Endothelial cell of umbilical vein (primary cell): ENCODE results near the gene COLGALT1. TPM values are rescaled to one million over a fixed set of nuclear protein-coding genes. Genes with fewer than 3 reads are reported as not detected.

Source experiments
- BruUV-seq: library from RNA; stranded (reverse); fragments of 400-500 nt; replicated peaks from 2 replicates; lab custom pipeline; 2021; lab: Mats Ljungman, UMichigan
- CTCF ChIA-PET: fragments of 300-600, 350-600 bp; sonication (Branson Sonifier 250); formaldehyde crosslinking; loops from one replicate; lab custom pipeline; 2021; ENCODE audit warnings: antibody characterized with exemption, inconsistent platforms; lab: Charles Lee
- POLR2A ChIA-PET: fragments of 300-600, 350-600 bp; sonication (Branson Sonifier 250); formaldehyde crosslinking; loops from one replicate; lab custom pipeline; 2021; ENCODE audit warnings: antibody characterized with exemption, inconsistent platforms; lab: Charles Lee
- DNase-seq: peaks from one replicate; pipeline ENCODE4 v3.0.0-alpha.2; 2011; ENCODE audit warnings: low read depth, low spot score
- FAIRE-seq: peaks from 2 replicates; lab custom pipeline; 2011; peaks lifted over from hg19 to GRCh38; lab: Jason Lieb, UNC
- H2AFZ ChIP-seq: 2 replicates; pipeline ENCODE4 v1.6.0; 2012; ENCODE audit warnings: low read depth, low read length, control low read depth, inconsistent platforms
- H3K27ac ChIP-seq: 2 replicates; pipeline ENCODE4 v1.5.1; 2011; ENCODE audit warnings: low read depth, mild to moderate bottlenecking, control low read depth, low read length, moderate library complexity; ENCODE audit not compliant: insufficient read depth
- H3K27me3 ChIP-seq, 2 experiments: 2 replicates each; pipeline versions ENCODE4 v1.6.0 to v1.6.1; 2011; ENCODE audit warnings: low read length in 2 of 2, mixed read lengths in 1 of 2; ENCODE audit not compliant: control insufficient read depth in 2 of 2, insufficient read depth in 2 of 2
- H3K36me3 ChIP-seq, 2 experiments: 2 replicates in 1 of 2; 3 replicates in 1 of 2; pipeline ENCODE4 v1.5.1; 2011; ENCODE audit warnings: low read length in 2 of 2, mild to moderate bottlenecking in 1 of 2, moderate library complexity in 1 of 2; ENCODE audit not compliant: control insufficient read depth in 2 of 2, insufficient read depth in 2 of 2; ENCODE audit errors: extremely low read depth in 1 of 2
- H3K4me1 ChIP-seq: 3 replicates; pipeline ENCODE4 v1.5.1; 2011; ENCODE audit warnings: mild to moderate bottlenecking, low read length; ENCODE audit not compliant: control insufficient read depth, insufficient read depth; ENCODE audit errors: extremely low read depth
- H3K4me2 ChIP-seq: 2 replicates; pipeline ENCODE4 v1.6.1; 2011; ENCODE audit warnings: low read length, control low read depth, mixed read lengths; ENCODE audit not compliant: insufficient read depth
- H3K4me3 ChIP-seq, 3 experiments: fragments of 200-600 bp in 1 of 3; sonication (generic), shearing (Covaris generic) in 1 of 3; replicated peaks in 1 of 3; 2 replicates each; pipeline ENCODE4 v1.5.1; 2011 to 2016; ENCODE audit warnings: control low read depth in 3 of 3, low read length in 3 of 3, mild to moderate bottlenecking in 2 of 3, inconsistent platforms in 1 of 3, low read depth in 1 of 3, moderate library complexity in 1 of 3; ENCODE audit not compliant: insufficient read depth in 1 of 3
- H3K79me2 ChIP-seq: 2 replicates; pipeline ENCODE4 v1.6.0; 2012; ENCODE audit warnings: low read length, inconsistent platforms; ENCODE audit not compliant: control insufficient read depth, insufficient read depth
- H3K9ac ChIP-seq: replicated peaks from 2 replicates; pipeline ENCODE3; 2011; ENCODE audit warnings: low read length, control low read depth; ENCODE audit not compliant: insufficient read depth; ENCODE audit errors: extremely low read depth
- H3K9me1 ChIP-seq: replicated peaks from 3 replicates; pipeline ENCODE4 v1.6.0; 2011; ENCODE audit warnings: mild to moderate bottlenecking, low read length; ENCODE audit not compliant: control insufficient read depth, insufficient read depth; ENCODE audit errors: extremely low read depth
- H3K9me3 ChIP-seq: replicated peaks from 2 replicates; pipeline ENCODE4 v1.5.1; 2012; ENCODE audit warnings: low read length, inconsistent platforms; ENCODE audit not compliant: control insufficient read depth, insufficient read depth
- H4K20me1 ChIP-seq: replicated peaks from 2 replicates; pipeline ENCODE3; 2011; ENCODE audit warnings: mild to moderate bottlenecking, low read length; ENCODE audit not compliant: control insufficient read depth, insufficient read depth; ENCODE audit errors: extremely low read depth
- EZH2 ChIP-seq: IDR thresholded peaks from 2 replicates; pipeline ENCODE4 v1.6.1; 2012; ENCODE audit warnings: borderline replicate concordance, low read depth, mild to moderate bottlenecking, moderate library complexity, low read length, inconsistent platforms; ENCODE audit not compliant: severe bottlenecking
- FOS ChIP-seq: IDR thresholded peaks from 2 replicates; pipeline ENCODE4 v1.6.1; 2011; ENCODE audit warnings: mild to moderate bottlenecking, low read length, moderate library complexity, borderline replicate concordance; ENCODE audit not compliant: insufficient read depth
- GATA2 ChIP-seq: IDR thresholded peaks from 2 replicates; pipeline ENCODE4 v1.7.0; 2011; ENCODE audit warnings: low read depth, mild to moderate bottlenecking, moderate library complexity, mixed read lengths, low read length; ENCODE audit not compliant: insufficient read length, insufficient read depth
- JUN ChIP-seq: IDR thresholded peaks from 2 replicates; pipeline ENCODE4 v1.6.1; 2011; ENCODE audit warnings: borderline replicate concordance, low read depth; ENCODE audit not compliant: insufficient read length, insufficient read depth
- MYC ChIP-seq: IDR thresholded peaks from one replicate; pipeline ENCODE4 v1.6.1; 2011; ENCODE audit warnings: mild to moderate bottlenecking, low read depth, low read length
- POLR2A ChIP-seq: IDR thresholded peaks from 2 replicates; pipeline ENCODE4 v1.6.1; 2012; ENCODE audit warnings: low read depth, mild to moderate bottlenecking, control low read depth, low read length
- POLR2AphosphoS5 ChIP-seq: IDR thresholded peaks from 2 replicates; pipeline ENCODE4 v1.6.1; 2012; ENCODE audit warnings: low read depth, mild to moderate bottlenecking, control low read depth, low read length, moderate library complexity; ENCODE audit not compliant: insufficient read depth
- dilution Hi-C: fragments of 300-500 bp; cut with MboI; formaldehyde crosslinking; loops from one replicate; pipeline ENCODE4 v1.15.0; 2019; ENCODE audit warnings: low sequenced_read_pairs; ENCODE audit not compliant: extremely low pct_ligation_motif_present
- intact Hi-C: fragments of 100-400 bp; cut with micrococcal nuclease; formaldehyde crosslinking; loops from one replicate; pipeline ENCODE4 v1.10.0; 2022
- polyA plus RNA-seq, 4 experiments: library from polyadenylated mRNA; depleted of rRNA in 3 of 4; stranded (reverse) in 3 of 4; unstranded in 1 of 4; fragments of >200 nt; gene quantifications; 2 replicates each; pipeline versions ENCODE4 v1.2.1 to v1.2.3, GENCODE V29; 2011 to 2012; ENCODE audit warnings: missing spikeins in 1 of 4
- total RNA-seq: library from RNA; stranded (reverse); gene quantifications from 2 replicates; pipeline ENCODE4 v1.2.3, GENCODE V29; 2021
- TF ChIP-seq, protein P1 (sequence below): IDR thresholded peaks from 2 replicates; pipeline ENCODE4 v1.6.1; 2011; ENCODE audit not compliant: insufficient read depth, insufficient read length
- TF ChIP-seq, protein P2 (sequence below), 2 donors: IDR thresholded peaks; 1 replicate in 1 of 2; 2 replicates in 1 of 2; pipeline ENCODE4 v1.5.1; 2011; ENCODE audit warnings: low read length in 2 of 2, mild to moderate bottlenecking in 2 of 2, moderate library complexity in 2 of 2, control low read depth in 1 of 2, inconsistent platforms in 1 of 2, low read depth in 1 of 2; ENCODE audit not compliant: insufficient read depth in 1 of 2; ENCODE audit errors: extremely low read depth in 1 of 2

The COLGALT1 gene
- total and polyA plus RNA-seq, 2 donors (not counting 3 experiments of a cell fraction or from before 2014, with no cell fraction given): 263 to 355 TPM

GRCh38 chr19:17627921-17628320, 72.5 kb downstream of the COLGALT1 start:
- intact Hi-C loops: no loop called here
- no peaks in the 10 kb centered on the region for H3K4me1 ChIP-seq
- H3K9me3 ChIP-seq: no peaks in the 10 kb centered on the region
- no peak overlapping the region for H3K4me2 ChIP-seq
- BruUV-seq: no TSS peak
- no peaks in the 10 kb centered on the region for H3K79me2 ChIP-seq
- no peaks in the 10 kb centered on the region for H4K20me1 ChIP-seq
- TF ChIP-seq GATA2 (no peak), POLR2A (no peak), FOS (no peak), EZH2 (no peak), JUN (no peak), MYC (no peak), POLR2AphosphoS5 (no peak)
- TF ChIP-seq, protein P1, sequence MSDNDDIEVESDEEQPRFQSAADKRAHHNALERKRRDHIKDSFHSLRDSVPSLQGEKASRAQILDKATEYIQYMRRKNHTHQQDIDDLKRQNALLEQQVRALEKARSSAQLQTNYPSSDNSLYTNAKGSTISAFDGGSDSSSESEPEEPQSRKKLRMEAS: no peak
- TF ChIP-seq, protein P2, sequence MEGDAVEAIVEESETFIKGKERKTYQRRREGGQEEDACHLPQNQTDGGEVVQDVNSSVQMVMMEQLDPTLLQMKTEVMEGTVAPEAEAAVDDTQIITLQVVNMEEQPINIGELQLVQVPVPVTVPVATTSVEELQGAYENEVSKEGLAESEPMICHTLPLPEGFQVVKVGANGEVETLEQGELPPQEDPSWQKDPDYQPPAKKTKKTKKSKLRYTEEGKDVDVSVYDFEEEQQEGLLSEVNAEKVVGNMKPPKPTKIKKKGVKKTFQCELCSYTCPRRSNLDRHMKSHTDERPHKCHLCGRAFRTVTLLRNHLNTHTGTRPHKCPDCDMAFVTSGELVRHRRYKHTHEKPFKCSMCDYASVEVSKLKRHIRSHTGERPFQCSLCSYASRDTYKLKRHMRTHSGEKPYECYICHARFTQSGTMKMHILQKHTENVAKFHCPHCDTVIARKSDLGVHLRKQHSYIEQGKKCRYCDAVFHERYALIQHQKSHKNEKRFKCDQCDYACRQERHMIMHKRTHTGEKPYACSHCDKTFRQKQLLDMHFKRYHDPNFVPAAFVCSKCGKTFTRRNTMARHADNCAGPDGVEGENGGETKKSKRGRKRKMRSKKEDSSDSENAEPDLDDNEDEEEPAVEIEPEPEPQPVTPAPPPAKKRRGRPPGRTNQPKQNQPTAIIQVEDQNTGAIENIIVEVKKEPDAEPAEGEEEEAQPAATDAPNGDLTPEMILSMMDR (IDR thresholded peaks at IDR 0.05; ENCODE audit: extremely low read depth in 1 of 2, insufficient read depth in 1 of 2, low read depth in 1 of 2, low read length in 2 of 2): no peak
- no peak overlapping the region for H3K9ac ChIP-seq
- FAIRE-seq (no peak), DNase-seq (no peak)
- ChIA-PET CTCF (no interaction called here), POLR2A (no interaction called here)
- no peak overlapping the region for H3K4me3 ChIP-seq
- dilution Hi-C loops: no loop called here
- H3K9me1 ChIP-seq: no peaks in the 10 kb centered on the region
- H2AFZ ChIP-seq: no peak overlapping the region
- H3K27me3 ChIP-seq: no peaks in the 10 kb centered on the region
- H3K27ac ChIP-seq: no peak overlapping the region
- H3K36me3 ChIP-seq: no peaks in the 10 kb centered on the region
